GM18505 (cell line): ENCODE results near the gene CACNA2D2.

Experiments used
- ATAC-seq: cut with Tn5 transposase; IDR thresholded peaks from one replicate; pipeline ENCODE4 v1.9.1; 2021; ENCODE audit not compliant: unreplicated experiment
- POLR2A ChIP-seq: IDR thresholded peaks from 4 replicates; pipeline ENCODE4 v1.6.1; 2011; ENCODE audit warnings: borderline replicate concordance; ENCODE audit not compliant: insufficient read depth, insufficient read length; ENCODE audit errors: extremely low read depth

The CACNA2D2 gene

GRCh38 chr3:50358355-50358910, 145.0 kb downstream of the CACNA2D2 start:
- no peak for TF ChIP-seq POLR2A
- ATAC-seq: no peak

DNA sequence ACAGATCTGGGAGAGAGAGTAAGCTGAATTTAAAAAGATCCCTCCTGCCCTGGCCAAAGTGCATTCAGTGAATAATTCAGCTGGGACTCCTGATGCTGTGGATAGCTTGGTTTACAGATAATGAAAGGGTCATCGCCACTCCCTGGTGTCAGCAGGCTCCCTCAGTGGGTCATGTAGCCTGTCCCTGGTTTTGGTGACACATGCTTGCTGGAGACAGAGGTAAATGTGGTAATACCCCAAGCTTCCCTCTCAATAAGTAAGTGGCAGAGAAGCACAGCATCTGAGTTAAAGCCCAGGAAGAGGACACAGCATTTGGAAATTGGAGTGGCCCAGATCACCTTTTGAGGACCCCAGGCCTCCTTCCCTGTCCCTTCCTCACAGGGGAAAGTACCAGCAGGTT, 146.0 kb downstream of the CACNA2D2 start:
- no peak for TF ChIP-seq POLR2A
- no peak for ATAC-seq

DNA sequence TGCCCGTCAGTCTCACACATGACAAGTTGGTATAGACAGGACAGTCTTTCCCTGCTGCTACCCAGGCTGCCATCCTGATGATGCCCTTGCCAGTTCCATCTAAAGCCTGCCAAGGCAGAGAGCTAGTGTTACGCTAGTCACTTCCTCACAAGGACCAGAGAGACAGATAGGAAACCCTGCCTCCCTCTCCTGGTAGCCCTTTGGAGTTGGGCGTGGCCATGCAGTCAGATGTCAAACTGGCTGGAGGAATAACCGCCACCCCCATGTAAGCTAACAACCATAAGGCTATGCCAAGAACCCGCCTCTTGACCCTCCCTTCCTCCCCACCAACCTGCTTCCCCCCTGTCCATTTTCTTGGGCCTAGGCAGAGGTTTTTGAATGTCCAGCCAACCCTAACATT, 146.9 kb downstream of the CACNA2D2 start:
- TF ChIP-seq POLR2A: no peak
- no peak for ATAC-seq

DNA sequence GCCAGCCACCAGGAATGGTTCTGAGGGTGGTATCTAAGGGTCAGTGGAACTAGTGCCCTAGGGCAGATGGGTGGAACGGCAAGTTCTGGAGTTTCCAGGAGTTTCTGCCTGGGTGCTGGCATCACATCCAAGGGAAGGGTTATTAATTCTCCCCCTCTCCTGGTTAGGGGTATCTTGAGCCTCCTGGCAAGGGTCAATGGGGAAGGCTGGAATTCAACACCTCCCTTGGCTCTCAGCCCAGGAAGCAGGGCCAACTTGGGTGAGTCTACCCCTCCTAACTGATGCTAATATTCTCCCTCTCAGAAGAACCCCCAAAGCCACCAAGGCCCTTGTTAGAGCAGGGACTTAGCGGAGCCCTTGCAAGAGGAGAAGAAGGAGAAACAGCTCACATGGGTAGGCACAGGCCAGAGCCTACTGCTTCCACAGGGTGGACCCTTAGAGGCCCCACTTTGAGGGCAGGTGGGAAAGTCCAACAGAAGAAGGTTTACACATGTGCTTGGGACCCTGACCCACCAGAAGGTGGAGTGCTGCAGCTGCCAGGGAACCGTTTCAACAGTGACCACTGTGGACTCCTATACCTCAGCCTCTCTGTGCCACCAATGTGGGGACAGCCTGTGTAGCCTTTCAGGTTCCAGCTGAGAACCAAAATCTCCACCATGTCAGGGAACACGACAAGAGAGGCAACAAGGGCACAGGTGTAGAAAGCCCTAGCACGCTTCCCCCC, 147.4 kb downstream of the CACNA2D2 start:
- no peak for ATAC-seq
- TF ChIP-seq POLR2A: no peak

- no peak for ATAC-seq
- TF ChIP-seq POLR2A: no peak
Observed at GRCh38 chr3:50354850-50355249, 148.6 kb downstream of the CACNA2D2 start.

GRCh38 chr3:50354186-50354764, 149.2 kb downstream of the CACNA2D2 start:
- no peak for TF ChIP-seq POLR2A
- ATAC-seq: no peak

DNA sequence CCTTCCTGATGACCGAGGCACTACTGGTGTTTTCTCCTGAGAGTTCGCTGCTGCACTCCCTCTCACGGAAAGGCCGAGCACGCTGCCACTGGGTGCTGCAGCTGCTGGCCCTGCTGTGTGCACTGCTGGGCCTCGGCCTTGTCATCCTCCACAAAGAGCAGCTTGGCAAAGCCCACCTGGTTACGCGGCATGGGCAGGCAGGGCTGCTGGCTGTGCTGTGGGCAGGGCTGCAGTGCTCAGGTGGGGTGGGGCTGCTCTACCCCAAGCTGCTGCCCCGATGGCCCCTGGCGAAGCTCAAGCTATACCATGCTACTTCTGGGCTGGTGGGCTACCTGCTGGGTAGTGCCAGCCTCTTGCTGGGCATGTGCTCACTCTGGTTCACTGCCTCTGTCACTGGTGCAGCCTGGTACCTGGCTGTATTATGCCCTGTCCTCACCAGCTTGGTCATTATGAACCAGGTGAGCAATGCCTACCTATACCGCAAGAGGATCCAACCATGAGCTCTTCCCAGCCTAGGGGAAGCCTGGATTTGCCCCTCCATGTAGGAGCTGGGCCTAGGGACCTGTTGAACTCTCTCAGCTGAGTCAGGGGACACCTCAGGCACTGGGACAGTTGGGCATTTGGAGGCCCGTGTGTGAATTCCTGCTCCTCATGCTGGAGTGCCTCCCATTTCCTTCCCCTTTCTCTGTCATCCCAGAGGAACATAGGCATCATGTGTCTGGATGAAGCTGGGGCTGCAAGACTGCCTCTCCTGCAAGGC, 150.0 kb downstream of the CACNA2D2 start:
- no peak for TF ChIP-seq POLR2A
- ATAC-seq: no peak

- TF ChIP-seq POLR2A: no peak
- ATAC-seq: no peak
Observed at GRCh38 chr3:50352781-50353180, 150.7 kb downstream of the CACNA2D2 start.

- no peak for ATAC-seq
- TF ChIP-seq POLR2A: no peak
Observed at GRCh38 chr3:50351323-50351697, 152.1 kb downstream of the CACNA2D2 start.

DNA sequence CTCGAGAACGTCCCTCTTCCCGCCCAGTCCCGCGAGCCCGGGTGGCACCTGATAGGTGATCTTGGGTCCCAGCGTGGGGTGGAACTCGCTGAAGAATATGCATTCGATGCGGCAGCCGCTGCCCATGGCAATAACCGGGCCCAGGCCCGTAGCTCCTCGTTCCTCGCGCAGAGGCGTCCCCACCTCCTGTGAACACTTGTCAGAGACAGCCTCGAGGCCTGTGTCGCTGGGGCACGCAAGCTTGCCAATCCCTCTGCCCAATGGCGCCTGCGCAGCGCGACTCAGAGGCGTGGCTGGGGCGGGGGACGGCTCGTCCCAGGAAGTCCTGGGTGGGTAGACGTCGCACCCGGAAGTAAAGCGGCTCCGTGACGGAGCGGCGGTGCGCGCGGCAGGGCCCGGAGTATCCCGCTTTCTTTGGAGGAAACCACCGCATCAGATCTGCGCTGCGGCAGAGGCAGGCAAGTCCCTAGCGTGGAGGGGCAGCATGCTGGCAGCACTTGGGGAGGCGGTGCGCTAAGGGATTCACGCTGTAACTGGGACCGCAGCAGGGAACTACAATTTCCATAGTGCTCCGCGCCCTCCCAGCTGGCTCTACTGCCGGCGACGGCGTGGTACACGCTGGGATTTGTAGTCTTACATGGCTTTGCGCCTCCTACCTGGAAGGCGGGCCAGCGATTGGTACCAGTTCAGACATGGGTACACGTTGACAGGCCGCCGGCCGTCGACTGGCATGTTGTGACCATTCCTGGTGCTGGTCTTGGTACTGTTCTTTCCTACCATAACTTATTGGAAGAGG, 152.7 kb downstream of the CACNA2D2 start, which contains the start of the genes CYB561D2 and NPRL2:
Gene CYB561D2 (plus strand): TSS at position 336 of the 796 bp plus-strand sequence. CDS start 572 bp downstream, outside the sequence.
Gene NPRL2 (minus strand): TSS at position 249 of the 796 bp plus-strand sequence. CDS start 123 bp downstream, at position 126.
- peak; percentile 78 for ATAC-seq
- TF ChIP-seq POLR2A: peak; percentile 95

DNA sequence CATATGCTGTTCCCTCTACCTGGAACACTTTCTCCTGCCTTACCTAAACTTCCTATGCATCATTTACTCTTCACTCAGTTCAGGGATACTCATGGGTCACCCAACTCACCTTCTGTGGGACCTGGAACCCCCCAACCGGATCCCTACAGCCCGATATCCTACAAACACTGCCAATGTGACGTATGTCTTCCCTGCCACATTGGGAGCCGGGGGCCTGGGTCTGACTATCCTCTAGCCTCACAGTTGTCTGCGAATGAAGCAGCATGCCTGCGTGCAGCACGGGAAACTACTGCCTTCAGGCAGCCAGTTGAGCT, 153.3 kb downstream of the CACNA2D2 start:
- no peak for ATAC-seq
- TF ChIP-seq POLR2A: no peak

- ATAC-seq: no peak
- TF ChIP-seq POLR2A: no peak
Observed at GRCh38 chr3:50347187-50347813, 156.1 kb downstream of the CACNA2D2 start.
